H9 (cell line): ENCODE results near the gene SGTA. TPM values are rescaled to one million over a fixed set of nuclear protein-coding genes. Genes with fewer than 3 reads are reported as not detected.

Experiments
- DNase-seq: peaks from one replicate; pipeline ENCODE4 v3.0.0-alpha.2; 2017
- H2AFZ ChIP-seq: one replicate; pipeline ENCODE4 v1.6.1; 2013; ENCODE audit warnings: mild to moderate bottlenecking, low read length, control low read depth, moderate library complexity
- H2AK5ac ChIP-seq: 2 replicates; pipeline ENCODE4 v1.6.1; 2013; ENCODE audit warnings: low read length, control low read depth, mixed read lengths; ENCODE audit not compliant: insufficient read length
- H2BK120ac ChIP-seq: one replicate; pipeline ENCODE4 v1.6.1; 2013; ENCODE audit warnings: low read depth, mild to moderate bottlenecking, low read length, control low read depth, inconsistent platforms; ENCODE audit not compliant: poor library complexity, severe bottlenecking
- H2BK12ac ChIP-seq: 2 replicates; pipeline ENCODE4 v1.6.1; 2013; ENCODE audit warnings: low read length, control low read depth, mixed read lengths, low read depth; ENCODE audit not compliant: insufficient read length
- H2BK15ac ChIP-seq: 2 replicates; pipeline ENCODE4 v1.6.1; 2013; ENCODE audit warnings: low read depth, low read length, control low read depth
- H2BK20ac ChIP-seq: one replicate; pipeline ENCODE4 v1.6.1; 2013; ENCODE audit warnings: low read depth, mild to moderate bottlenecking, low read length, control low read depth, inconsistent platforms; ENCODE audit not compliant: poor library complexity, severe bottlenecking
- H2BK5ac ChIP-seq: 2 replicates; pipeline ENCODE4 v1.6.1; 2013; ENCODE audit warnings: low read length, control low read depth, mixed read lengths; ENCODE audit not compliant: insufficient read length
- H3K14ac ChIP-seq: 2 replicates; pipeline ENCODE4 v1.6.1; 2013; ENCODE audit warnings: low read length, control low read depth; ENCODE audit not compliant: insufficient read depth
- H3K18ac ChIP-seq: 2 replicates; pipeline ENCODE4 v1.6.1; 2013; ENCODE audit warnings: low read depth, mild to moderate bottlenecking, mixed read lengths, low read length, control low read depth; ENCODE audit not compliant: insufficient read length
- H3K23ac ChIP-seq: 2 replicates; pipeline ENCODE4 v1.6.1; 2013; ENCODE audit warnings: low read length, control low read depth, mixed read lengths, low read depth; ENCODE audit not compliant: insufficient read length
- H3K23me2 ChIP-seq: 2 replicates; pipeline ENCODE4 v1.6.1; 2013; ENCODE audit warnings: low read depth, mild to moderate bottlenecking, mixed read lengths, low read length, control low read depth; ENCODE audit not compliant: insufficient read length, poor library complexity, severe bottlenecking
- H3K27ac ChIP-seq: 2 replicates; pipeline ENCODE4 v1.5.1; 2013; ENCODE audit warnings: low read length, control low read depth, mixed read lengths, low read depth; ENCODE audit not compliant: insufficient read length
- H3K27me3 ChIP-seq: 2 replicates; pipeline ENCODE4 v1.6.1; 2013; ENCODE audit warnings: low read length, control low read depth, inconsistent platforms; ENCODE audit not compliant: insufficient read depth
- H3K4ac ChIP-seq: 2 replicates; pipeline ENCODE4 v1.6.1; 2013; ENCODE audit warnings: low read depth, mild to moderate bottlenecking, control low read depth, inconsistent platforms, low read length, moderate library complexity
- H3K4me1 ChIP-seq: 2 replicates; pipeline ENCODE4 v1.6.1; 2013; ENCODE audit warnings: low read length, control low read depth, inconsistent platforms; ENCODE audit not compliant: insufficient read depth
- H3K4me2 ChIP-seq: 2 replicates; pipeline ENCODE4 v1.6.1; 2013; ENCODE audit warnings: low read length, control low read depth, mixed read lengths; ENCODE audit not compliant: insufficient read length, insufficient read depth
- H3K56ac ChIP-seq: 2 replicates; pipeline ENCODE4 v1.6.1; 2013; ENCODE audit warnings: low read depth, mild to moderate bottlenecking, mixed read lengths, low read length, control low read depth; ENCODE audit not compliant: insufficient read length
- H3K79me1 ChIP-seq: 2 replicates; pipeline ENCODE4 v1.6.1; 2013; ENCODE audit warnings: low read depth, mild to moderate bottlenecking, moderate library complexity, low read length, control low read depth, inconsistent platforms; ENCODE audit not compliant: insufficient read depth, poor library complexity, severe bottlenecking
- H3K79me2 ChIP-seq: 2 replicates; pipeline ENCODE4 v1.6.1; 2013; ENCODE audit warnings: low read length, control low read depth, inconsistent platforms; ENCODE audit not compliant: insufficient read depth
- H3K9ac ChIP-seq: 2 replicates; pipeline ENCODE4 v1.6.1; 2013; ENCODE audit warnings: low read length, control low read depth, mixed read lengths; ENCODE audit not compliant: insufficient read length; ENCODE audit errors: extremely low read depth
- H3K9me3 ChIP-seq: one replicate; pipeline ENCODE4 v1.6.1; 2013; ENCODE audit warnings: low read depth, low read length, inconsistent platforms; ENCODE audit not compliant: control insufficient read depth
- H3T11ph ChIP-seq: one replicate; pipeline ENCODE4 v1.6.1; 2013; ENCODE audit warnings: mild to moderate bottlenecking, low read length, control low read depth, inconsistent platforms
- H4K20me1 ChIP-seq: one replicate; pipeline ENCODE4 v1.6.1; 2013; ENCODE audit not compliant: control insufficient read depth, insufficient read length, insufficient read depth
- H4K5ac ChIP-seq: 2 replicates; pipeline ENCODE4 v1.6.1; 2013; ENCODE audit warnings: low read depth, mild to moderate bottlenecking, mixed read lengths, low read length, control low read depth; ENCODE audit not compliant: insufficient read length
- H4K8ac ChIP-seq: replicated peaks from 2 replicates; pipeline ENCODE4 v1.6.1; 2013; ENCODE audit warnings: low read length, control low read depth, mixed read lengths, low read depth; ENCODE audit not compliant: insufficient read length
- H4K91ac ChIP-seq: 2 replicates; pipeline ENCODE4 v1.6.1; 2013; ENCODE audit warnings: low read depth, mild to moderate bottlenecking, moderate library complexity, mixed read lengths, low read length, control low read depth; ENCODE audit not compliant: insufficient read length
- H3K27ac Mint-ChIP-seq, 3 experiments: 2 replicates in 2 of 3; 3 replicates in 1 of 3; pipeline ENCODE4 v1.8.0; 2020 to 2021; ENCODE audit warnings: mixed read lengths in 3 of 3, mild to moderate bottlenecking in 1 of 3, moderate library complexity in 1 of 3
- H3K27me3 Mint-ChIP-seq: 2 replicates; pipeline ENCODE4 v1.8.0; 2021; ENCODE audit warnings: low read depth, mild to moderate bottlenecking, moderate library complexity, mixed read lengths
- H3K36me3 Mint-ChIP-seq, 3 experiments: 2 replicates in 2 of 3; 3 replicates in 1 of 3; pipeline ENCODE4 v1.8.0; 2020 to 2021; ENCODE audit warnings: low read depth in 3 of 3, mixed read lengths in 3 of 3; ENCODE audit not compliant: insufficient read depth in 1 of 3
- H3K4me1 Mint-ChIP-seq, 2 experiments: 2 replicates each; pipeline ENCODE4 v1.8.0; 2020; ENCODE audit warnings: mixed read lengths in 2 of 2
- H3K4me3 Mint-ChIP-seq, 2 experiments: 2 replicates in 1 of 2; 3 replicates in 1 of 2; pipeline ENCODE4 v1.8.0; 2020 to 2021; ENCODE audit warnings: mild to moderate bottlenecking in 2 of 2, mixed read lengths in 2 of 2, moderate library complexity in 1 of 2
- H3K9me3 Mint-ChIP-seq, 2 experiments: 2 replicates in 1 of 2; 3 replicates in 1 of 2; pipeline ENCODE4 v1.8.0; 2020; ENCODE audit warnings: mild to moderate bottlenecking in 2 of 2, mixed read lengths in 2 of 2, moderate library complexity in 1 of 2
- WGBS: extraction: QIAGEN DNeasy Blood & Tissue Kit; methylation state at CpG from one replicate; pipeline ENCODE4 v1.1.7; 2013; ENCODE audit warnings: missing lambda C conversion rate, low lambda C conversion rate, mixed read lengths; ENCODE audit not compliant: insufficient read length; ENCODE audit errors: extremely low coverage; 5-methylcytosine and 5-hydroxymethylcytosine counted together
- total RNA-seq: library from RNA; stranded (reverse); gene quantifications from 2 replicates; pipeline ENCODE4 v1.2.1, GENCODE V29; 2021
- TF ChIP-seq, protein P1 (sequence below): fragments of 200-600 bp; sonication (generic); conservative IDR thresholded peaks from 3 replicates; pipeline ENCODE4 v1.8.0; 2021; ENCODE audit warnings: antibody characterized with exemption, mild to moderate bottlenecking

Gene SGTA
- total RNA-seq, 1 experiment from 2014 or later, result 102 TPM

DNA sequence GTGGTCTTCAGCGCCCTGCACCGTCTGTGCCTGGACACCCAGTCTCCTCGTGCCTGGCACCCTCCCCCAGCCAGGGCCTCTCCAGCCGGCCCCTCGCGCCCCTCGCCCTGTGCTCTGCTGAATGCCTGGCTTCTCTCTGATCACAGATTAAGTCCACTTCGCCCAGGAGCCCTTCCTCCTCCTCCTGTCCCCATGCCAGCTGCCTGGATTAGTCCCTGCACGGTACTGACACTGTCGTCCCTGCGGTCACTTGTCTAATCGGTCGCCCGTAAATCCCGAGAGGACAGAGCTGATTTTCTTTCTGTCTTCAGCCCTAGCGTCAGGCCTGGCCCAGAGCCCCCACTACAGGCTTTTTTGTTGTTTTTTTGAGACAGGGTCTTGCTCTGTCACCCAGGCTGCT is 8.8 kb upstream of the SGTA start:
- WGBS, result no CpG with 5 or more reads among the region's 16 CpGs
- Histone ChIP-seq H2BK5ac (no peak overlapping the region), H2BK120ac (no peak overlapping the region), H2BK15ac (no peak overlapping the region), H2AK5ac (no peak overlapping the region), H3K4me1 (no peaks in the 10 kb centered on the region), H2AFZ (no peak overlapping the region), H3K27ac (no peak overlapping the region), H4K20me1 (no peaks in the 10 kb centered on the region), H3K79me2 (peaks cover 6% of the 10 kb centered on the region; the same call in 1 of the 2 replicates), H3K27me3 (no peaks in the 10 kb centered on the region), H4K91ac (no peak overlapping the region), H3K9me3 (no peaks in the 10 kb centered on the region), H3K56ac (no peak overlapping the region), H3K23me2 (no peaks in the 10 kb centered on the region), H2BK20ac (no peak overlapping the region), H3K23ac (no peak overlapping the region), H4K8ac (no peak overlapping the region), H3K14ac (no peak overlapping the region), H3K79me1 (peaks cover 9% of the 10 kb centered on the region), H4K5ac (no peak overlapping the region), H3K4ac (no peak overlapping the region), H2BK12ac (no peak overlapping the region), H3K9ac (no peak overlapping the region), H3K18ac (no peak overlapping the region), H3T11ph (no peak overlapping the region), H3K4me2 (no peak overlapping the region)
- H3K27me3 Mint-ChIP-seq, result no peaks in the 10 kb centered on the region
- H3K36me3 Mint-ChIP-seq, result peaks cover 44 to 84% (median 82%) of the 10 kb centered on the region in 3 experiments
- no peaks in the 10 kb centered on the region for H3K9me3 Mint-ChIP-seq
- DNase-seq, result no peak
- H3K27ac Mint-ChIP-seq, result peak overlapping the region in 1 of 3 experiments; percentile 62; a peak in 2 of 7 replicates
- peaks cover 4 to 11% of the 10 kb centered on the region in 2 experiments; a peak in 3 of 4 replicates for H3K4me1 Mint-ChIP-seq
- TF ChIP-seq, protein P1, sequence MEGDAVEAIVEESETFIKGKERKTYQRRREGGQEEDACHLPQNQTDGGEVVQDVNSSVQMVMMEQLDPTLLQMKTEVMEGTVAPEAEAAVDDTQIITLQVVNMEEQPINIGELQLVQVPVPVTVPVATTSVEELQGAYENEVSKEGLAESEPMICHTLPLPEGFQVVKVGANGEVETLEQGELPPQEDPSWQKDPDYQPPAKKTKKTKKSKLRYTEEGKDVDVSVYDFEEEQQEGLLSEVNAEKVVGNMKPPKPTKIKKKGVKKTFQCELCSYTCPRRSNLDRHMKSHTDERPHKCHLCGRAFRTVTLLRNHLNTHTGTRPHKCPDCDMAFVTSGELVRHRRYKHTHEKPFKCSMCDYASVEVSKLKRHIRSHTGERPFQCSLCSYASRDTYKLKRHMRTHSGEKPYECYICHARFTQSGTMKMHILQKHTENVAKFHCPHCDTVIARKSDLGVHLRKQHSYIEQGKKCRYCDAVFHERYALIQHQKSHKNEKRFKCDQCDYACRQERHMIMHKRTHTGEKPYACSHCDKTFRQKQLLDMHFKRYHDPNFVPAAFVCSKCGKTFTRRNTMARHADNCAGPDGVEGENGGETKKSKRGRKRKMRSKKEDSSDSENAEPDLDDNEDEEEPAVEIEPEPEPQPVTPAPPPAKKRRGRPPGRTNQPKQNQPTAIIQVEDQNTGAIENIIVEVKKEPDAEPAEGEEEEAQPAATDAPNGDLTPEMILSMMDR, result no peak
- no peak overlapping the region for H3K4me3 Mint-ChIP-seq
